Stimulated activated CD4-positive, alpha-beta T cell treated with anti-CD3 and anti-CD28 coated beads, TNF-alpha, amount 100 ng/mL, for 24 hours (primary cell): Measurements from ENCODE around the gene EIF1B.
"Not testable (repeated sequence)": the region's sequence is repeated elsewhere in the genome, so short reads cannot be mapped to it uniquely, and the experiment has no call there.

Source experiments
- DNase-seq, 3 experiments: peaks; one replicate each; pipeline ENCODE4 v3.0.0-alpha.2; 2020; ENCODE audit warnings: low read depth in 3 of 3

EIF1B gene

GRCh38 chr3:40309418-40309924, at the start of gene EIF1B:
Gene EIF1B, plus strand, starts transcription at chr3:40309707. Its CDS starts 235 bp downstream, at chr3:40309942.
- DNase-seq: peak; percentile 98

- DNase-seq: no peak
These were observed 47.2 kb upstream of the EIF1B start for GRCh38 chr3:40262331-40262730.

- DNase-seq: no peak
These were observed 45.1 kb upstream of the EIF1B start for GRCh38 chr3:40264451-40264850.

- DNase-seq: no peak
These were observed 44.3 kb upstream of the EIF1B start for GRCh38 chr3:40265181-40265580.

- no peak for DNase-seq
These were observed 41.4 kb upstream of the EIF1B start for GRCh38 chr3:40267937-40268724.

- no peak for DNase-seq
These were observed 40.5 kb upstream of the EIF1B start for GRCh38 chr3:40268802-40269524.

- no peak for DNase-seq
These were observed 30.7 kb upstream of the EIF1B start for GRCh38 chr3:40278791-40279190.

- DNase-seq: no peak
These were observed 27.5 kb upstream of the EIF1B start for GRCh38 chr3:40281995-40282394.

GRCh38 chr3:40283057-40283456, 26.4 kb upstream of the EIF1B start:
- DNase-seq: not testable (repeated sequence)

- no peak for DNase-seq
These were observed 22.3 kb upstream of the EIF1B start for GRCh38 chr3:40287248-40287647.

- no peak for DNase-seq
These were observed 19.1 kb upstream of the EIF1B start for GRCh38 chr3:40290396-40290795.

- DNase-seq: no peak
These were observed 18.0 kb upstream of the EIF1B start for GRCh38 chr3:40291471-40291870.

GRCh38 chr3:40292637-40293349, 16.7 kb upstream of the EIF1B start:
- no peak for DNase-seq

GRCh38 chr3:40294434-40294833, 15.1 kb upstream of the EIF1B start:
- DNase-seq: no peak

GRCh38 chr3:40298075-40298474, 11.4 kb upstream of the EIF1B start:
- no peak for DNase-seq

- DNase-seq: no peak
These were observed 10.3 kb upstream of the EIF1B start for GRCh38 chr3:40299130-40299720.

- DNase-seq: no peak
These were observed 9.7 kb upstream of the EIF1B start for GRCh38 chr3:40299721-40300335.

GRCh38 chr3:40302784-40303183, 6.7 kb upstream of the EIF1B start:
- DNase-seq: no peak

GRCh38 chr3:40304352-40304751, 5.2 kb upstream of the EIF1B start:
- no peak for DNase-seq

- no peak for DNase-seq
These were observed 3.2 kb upstream of the EIF1B start for GRCh38 chr3:40306336-40306735.

GRCh38 chr3:40307176-40307575, 2.3 kb upstream of the EIF1B start:
- no peak for DNase-seq
